Stimulated activated effector memory CD8-positive, alpha-beta T cell treated with anti-CD3 and anti-CD28 coated beads, Interleukin-12 subunit alpha, Interleukin-12 subunit beta, amount 100 ng/mL, for 72 hours (primary cell): Measurements from ENCODE around the gene MARCHF3.

Experiments
- ATAC-seq: fragments of 150-1000 bp; cut with Tn5 transposase; 2 replicates; pipeline ENCODE4 v1.10.0; 2021
- DNase-seq, 2 donors: peaks; one replicate each; pipeline ENCODE4 v3.0.0; 2021 to 2022; ENCODE audit warnings: low spot score in 2 of 2
- H3K27ac Mint-ChIP-seq: one replicate; pipeline ENCODE4 v1.8.0; 2022; ENCODE audit warnings: mild to moderate bottlenecking, mixed read lengths
- H3K36me3 Mint-ChIP-seq: one replicate; pipeline ENCODE4 v1.8.0; 2022; ENCODE audit warnings: mild to moderate bottlenecking, mixed read lengths
- H3K4me1 Mint-ChIP-seq: one replicate; pipeline ENCODE4 v1.8.0; 2022; ENCODE audit warnings: mixed read lengths
- H3K4me3 Mint-ChIP-seq: one replicate; pipeline ENCODE4 v1.8.0; 2022; ENCODE audit warnings: mild to moderate bottlenecking, mixed read lengths
- H3K9me3 Mint-ChIP-seq: one replicate; pipeline ENCODE4 v1.8.0; 2022; ENCODE audit warnings: mixed read lengths

The MARCHF3 gene

GRCh38 chr5:126939887-126940286 is 90.5 kb downstream of the MARCHF3 start:
- Mint-ChIP-seq H3K4me1 (no peaks in the 10 kb centered on the region), H3K36me3 (no peaks in the 10 kb centered on the region), H3K27ac (no peak overlapping the region), H3K9me3 (no peaks in the 10 kb centered on the region), H3K4me3 (no peak overlapping the region)
- no peak for ATAC-seq
- DNase-seq, result no peak

GRCh38 chr5:126938466-126938865 is 91.9 kb downstream of the MARCHF3 start:
- Mint-ChIP-seq H3K36me3 (no peaks in the 10 kb centered on the region), H3K27ac (no peak overlapping the region), H3K4me1 (no peaks in the 10 kb centered on the region), H3K9me3 (no peaks in the 10 kb centered on the region), H3K4me3 (no peak overlapping the region)
- no peak for ATAC-seq
- DNase-seq, result no peak

- no peaks in the 10 kb centered on the region for H3K4me1 Mint-ChIP-seq
- DNase-seq (no peak), ATAC-seq (no peak)
- no peaks in the 10 kb centered on the region for H3K9me3 Mint-ChIP-seq
- no peak overlapping the region for H3K27ac Mint-ChIP-seq
- H3K4me3 Mint-ChIP-seq, result no peak overlapping the region
- no peaks in the 10 kb centered on the region for H3K36me3 Mint-ChIP-seq
Measured at GRCh38 chr5:126937771-126938170, 92.6 kb downstream of the MARCHF3 start.

GRCh38 chr5:126936775-126937418 is 93.5 kb downstream of the MARCHF3 start:
- no peaks in the 10 kb centered on the region for H3K9me3 Mint-ChIP-seq
- DNase-seq, result no peak

GRCh38 chr5:126931963-126932660 is 98.2 kb downstream of the MARCHF3 start:
- Mint-ChIP-seq H3K9me3 (no peaks in the 10 kb centered on the region), H3K4me1 (no peaks in the 10 kb centered on the region), H3K27ac (no peak overlapping the region), H3K36me3 (no peaks in the 10 kb centered on the region), H3K4me3 (no peak overlapping the region)
- DNase-seq (no peak), ATAC-seq (peak; percentile 43)

More at GRCh38 chr5:126936775-126937418, 93.5 kb downstream of the MARCHF3 start:
- no peak for ATAC-seq
- no peaks in the 10 kb centered on the region for H3K4me1 Mint-ChIP-seq
- no peaks in the 10 kb centered on the region for H3K36me3 Mint-ChIP-seq
- no peak overlapping the region for H3K27ac Mint-ChIP-seq
- H3K4me3 Mint-ChIP-seq, result no peak overlapping the region

- Mint-ChIP-seq H3K36me3 (no peaks in the 10 kb centered on the region), H3K27ac (no peak overlapping the region), H3K9me3 (no peaks in the 10 kb centered on the region), H3K4me3 (no peak overlapping the region), H3K4me1 (no peaks in the 10 kb centered on the region)
- DNase-seq (no peak), ATAC-seq (no peak)
Measured at GRCh38 chr5:126928041-126928440, 102.3 kb downstream of the MARCHF3 start.

- Mint-ChIP-seq H3K9me3 (no peaks in the 10 kb centered on the region), H3K4me3 (no peak overlapping the region), H3K36me3 (no peaks in the 10 kb centered on the region), H3K27ac (no peak overlapping the region), H3K4me1 (no peaks in the 10 kb centered on the region)
- ATAC-seq (peak; percentile 34), DNase-seq (no peak)
Measured at GRCh38 chr5:126927429-126927828, 102.9 kb downstream of the MARCHF3 start.

GRCh38 chr5:126926187-126926586 is 104.2 kb downstream of the MARCHF3 start:
- ATAC-seq (no peak), DNase-seq (no peak)
- no peak overlapping the region for H3K27ac Mint-ChIP-seq
- no peaks in the 10 kb centered on the region for H3K36me3 Mint-ChIP-seq
- no peaks in the 10 kb centered on the region for H3K9me3 Mint-ChIP-seq
- no peaks in the 10 kb centered on the region for H3K4me1 Mint-ChIP-seq
- no peak overlapping the region for H3K4me3 Mint-ChIP-seq

- Mint-ChIP-seq H3K27ac (no peak overlapping the region), H3K9me3 (no peaks in the 10 kb centered on the region), H3K36me3 (no peaks in the 10 kb centered on the region), H3K4me3 (no peak overlapping the region), H3K4me1 (no peaks in the 10 kb centered on the region)
- ATAC-seq (no peak), DNase-seq (no peak)
Measured at GRCh38 chr5:126925482-126925881, 104.9 kb downstream of the MARCHF3 start.

GRCh38 chr5:126924331-126925033 is 105.9 kb downstream of the MARCHF3 start:
- Mint-ChIP-seq H3K27ac (no peak overlapping the region), H3K4me3 (no peak overlapping the region), H3K9me3 (no peaks in the 10 kb centered on the region), H3K36me3 (no peaks in the 10 kb centered on the region), H3K4me1 (no peaks in the 10 kb centered on the region)
- DNase-seq (no peak), ATAC-seq (no peak)

GRCh38 chr5:126921241-126922091 is 108.9 kb downstream of the MARCHF3 start:
- no peak for ATAC-seq

GRCh38 chr5:126920291-126920690 is 110.1 kb downstream of the MARCHF3 start:
- H3K4me3 Mint-ChIP-seq, result no peak overlapping the region
- no peaks in the 10 kb centered on the region for H3K4me1 Mint-ChIP-seq
- DNase-seq (no peak), ATAC-seq (no peak)
- no peaks in the 10 kb centered on the region for H3K36me3 Mint-ChIP-seq
- no peaks in the 10 kb centered on the region for H3K9me3 Mint-ChIP-seq
- H3K27ac Mint-ChIP-seq, result no peak overlapping the region

More at GRCh38 chr5:126921241-126922091, 108.9 kb downstream of the MARCHF3 start:
- Mint-ChIP-seq H3K9me3 (no peaks in the 10 kb centered on the region), H3K27ac (no peak overlapping the region), H3K4me3 (no peak overlapping the region), H3K36me3 (no peaks in the 10 kb centered on the region), H3K4me1 (no peaks in the 10 kb centered on the region)
- no peak for DNase-seq

GRCh38 chr5:126919566-126919965 is 110.8 kb downstream of the MARCHF3 start:
- Mint-ChIP-seq H3K4me3 (no peak overlapping the region), H3K9me3 (no peaks in the 10 kb centered on the region), H3K27ac (no peak overlapping the region), H3K4me1 (no peaks in the 10 kb centered on the region), H3K36me3 (no peaks in the 10 kb centered on the region)
- DNase-seq, result no peak
- ATAC-seq, result no peak

GRCh38 chr5:126918615-126918957 is 111.8 kb downstream of the MARCHF3 start:
- Mint-ChIP-seq H3K4me3 (no peak overlapping the region), H3K9me3 (no peaks in the 10 kb centered on the region), H3K27ac (no peak overlapping the region), H3K36me3 (no peaks in the 10 kb centered on the region), H3K4me1 (no peaks in the 10 kb centered on the region)
- ATAC-seq, result no peak
- DNase-seq, result no peak

- Mint-ChIP-seq H3K27ac (no peak overlapping the region), H3K4me1 (no peaks in the 10 kb centered on the region), H3K9me3 (no peaks in the 10 kb centered on the region), H3K36me3 (no peaks in the 10 kb centered on the region), H3K4me3 (no peak overlapping the region)
- ATAC-seq (no peak), DNase-seq (no peak)
Measured at GRCh38 chr5:126917918-126918614, 112.3 kb downstream of the MARCHF3 start.
